Measurements from ENCODE around the gene AAMDC.

AAMDC gene

DNA sequence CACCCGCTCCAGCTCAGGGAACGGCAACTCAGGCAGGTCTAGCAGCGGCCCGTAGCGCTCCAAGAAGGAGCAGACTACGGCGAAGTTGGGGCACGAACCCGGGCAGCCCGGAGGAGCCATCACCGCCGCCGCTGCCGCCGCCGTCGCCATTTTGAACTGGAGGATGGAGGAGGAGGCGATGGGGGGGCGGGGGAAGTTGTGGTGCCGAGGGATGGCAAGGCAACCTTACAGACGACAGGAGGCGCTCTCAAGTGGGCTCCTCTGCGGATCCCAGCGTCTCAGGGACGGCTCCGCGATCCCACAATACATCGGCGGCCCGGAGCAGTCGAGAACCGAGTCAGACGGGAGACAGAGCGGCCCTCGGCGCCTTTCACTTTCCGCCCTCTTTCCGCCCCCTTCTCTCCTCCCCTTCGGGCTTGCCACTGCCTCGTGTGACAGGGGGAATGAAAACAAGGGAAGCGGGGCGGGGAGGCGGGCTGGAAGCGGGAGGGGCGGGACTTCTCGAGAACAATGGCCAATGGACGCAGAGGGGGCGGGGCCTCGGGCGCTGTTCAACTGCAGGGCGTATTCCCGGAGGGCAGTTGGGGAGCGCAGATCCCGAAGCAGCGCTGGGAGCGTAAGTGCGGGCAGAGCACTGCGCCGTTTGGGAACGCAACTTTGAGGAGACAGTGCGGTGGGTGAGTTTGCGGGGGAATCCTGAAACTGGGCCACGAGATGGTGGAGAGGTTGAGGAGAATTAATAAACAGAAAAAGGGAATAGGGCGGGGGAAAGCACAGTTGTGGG is at the start of gene AAMDC, which contains the start of gene RSF1:
Gene AAMDC (plus strand): TSS at position 580 of the 784 bp plus-strand sequence. CDS start 21,353 bp downstream, outside the sequence.
Gene RSF1 (minus strand): TSS at position 158 of the 784 bp plus-strand sequence. CDS start 8 bp downstream, at position 150.
- DNase-seq = peak; percentile 92

DNA sequence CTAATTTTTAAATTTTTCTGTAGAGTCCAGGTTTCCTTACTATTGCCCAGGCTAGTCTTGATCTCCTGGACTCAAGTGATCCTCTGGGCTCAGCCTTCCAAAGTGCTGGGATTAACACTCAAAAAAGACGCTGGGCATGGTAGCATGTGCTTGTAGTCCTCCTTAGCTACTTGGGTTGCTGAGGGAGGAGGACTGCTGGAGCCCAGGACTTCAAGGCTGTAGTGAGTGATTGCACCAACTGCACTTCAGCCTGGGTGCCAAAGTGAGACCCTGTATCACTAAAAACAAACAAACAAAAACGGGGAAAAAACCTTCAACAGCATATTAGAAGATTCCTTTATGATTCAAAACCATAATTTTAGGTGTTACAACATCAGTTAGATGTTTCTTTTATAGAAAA is 45.0 kb upstream of the AAMDC start:
- no peak for DNase-seq

GRCh38 chr11:77776455-77776854 is 44.5 kb upstream of the AAMDC start:
- DNase-seq = no peak

- no peak for DNase-seq
These were observed 42.8 kb upstream of the AAMDC start for GRCh38 chr11:77778118-77778517.

DNA sequence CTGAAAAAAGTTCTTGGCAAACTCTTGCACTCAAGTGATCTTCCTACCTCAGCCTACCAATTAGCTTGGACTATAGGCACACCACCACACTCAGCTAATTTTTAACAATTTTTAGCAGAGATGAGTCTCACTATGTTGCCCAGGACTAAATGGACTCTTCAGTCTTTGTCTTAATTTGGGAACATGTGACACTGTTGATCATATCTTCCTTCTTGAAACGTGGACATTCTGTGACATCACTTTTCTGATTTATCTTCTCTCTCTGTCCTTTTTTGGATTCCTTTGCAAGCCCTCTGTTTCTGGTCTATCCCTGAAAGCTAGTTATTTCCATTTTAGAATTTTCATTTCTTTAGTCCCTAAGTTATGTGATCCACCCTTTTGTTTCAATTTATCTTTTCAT is 42.4 kb upstream of the AAMDC start:
- no peak for DNase-seq

DNA sequence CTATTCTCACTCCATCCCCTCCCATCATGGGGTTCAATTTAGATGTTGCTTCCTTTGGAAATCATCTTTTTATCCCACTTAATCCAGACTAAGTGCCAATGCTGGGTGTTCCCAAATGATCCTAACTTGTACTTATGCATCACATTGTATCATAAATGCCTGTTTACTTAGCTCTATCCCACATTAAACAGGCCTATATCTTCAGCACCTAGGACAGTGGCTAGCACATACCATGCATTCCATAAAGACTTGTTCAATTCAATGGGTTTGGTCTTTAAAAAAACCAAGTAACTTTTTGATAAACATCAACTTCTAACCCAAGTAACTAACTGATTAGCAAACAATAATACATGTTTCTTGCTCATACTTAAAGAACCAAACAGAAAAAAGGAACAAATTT is 41.0 kb upstream of the AAMDC start:
- DNase-seq = no peak

DNA sequence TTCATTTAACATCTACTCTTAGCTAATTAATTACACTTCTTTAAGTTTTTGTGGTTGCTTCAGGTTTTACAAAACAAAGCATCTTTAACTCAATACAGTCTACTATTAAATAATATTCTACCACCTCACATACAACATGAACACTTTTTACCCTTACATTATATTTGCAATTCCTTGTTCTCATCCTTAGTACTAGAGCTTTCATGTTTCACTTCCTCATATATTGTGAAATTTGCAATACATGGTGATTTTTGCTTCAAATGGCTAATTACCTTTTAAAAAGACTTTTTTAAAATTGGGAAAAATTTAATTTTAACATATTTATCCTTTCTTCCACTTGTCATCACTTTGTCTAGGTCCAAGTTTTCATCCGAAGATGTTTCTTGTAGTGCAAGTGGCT is 37.9 kb upstream of the AAMDC start:
- no peak for DNase-seq

DNA sequence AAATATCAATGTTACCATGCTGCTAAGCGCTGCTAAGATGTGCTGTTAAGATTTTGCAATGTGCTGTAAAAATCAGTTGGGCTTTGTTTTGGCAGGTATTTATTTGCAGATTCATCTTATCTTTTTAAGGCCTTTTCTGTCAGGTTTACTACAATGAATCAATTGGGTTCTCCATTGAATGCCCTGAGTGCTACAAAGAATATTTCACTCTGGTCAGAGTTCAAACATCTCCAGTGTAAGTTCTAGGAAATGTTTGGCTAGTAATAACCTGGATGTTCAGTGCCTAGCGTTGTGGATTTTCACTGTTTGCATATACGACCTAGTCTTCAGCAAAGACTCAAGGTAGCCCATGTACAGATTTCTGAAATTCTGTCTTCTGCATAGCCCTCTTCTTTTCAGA is 36.4 kb upstream of the AAMDC start:
- DNase-seq = no peak

- DNase-seq = no peak
These were observed 31.7 kb upstream of the AAMDC start for GRCh38 chr11:77789061-77789730.

GRCh38 chr11:77789731-77790476 is 31.0 kb upstream of the AAMDC start:
- DNase-seq = no peak

GRCh38 chr11:77791301-77791700 is 29.6 kb upstream of the AAMDC start:
- DNase-seq = no peak

DNA sequence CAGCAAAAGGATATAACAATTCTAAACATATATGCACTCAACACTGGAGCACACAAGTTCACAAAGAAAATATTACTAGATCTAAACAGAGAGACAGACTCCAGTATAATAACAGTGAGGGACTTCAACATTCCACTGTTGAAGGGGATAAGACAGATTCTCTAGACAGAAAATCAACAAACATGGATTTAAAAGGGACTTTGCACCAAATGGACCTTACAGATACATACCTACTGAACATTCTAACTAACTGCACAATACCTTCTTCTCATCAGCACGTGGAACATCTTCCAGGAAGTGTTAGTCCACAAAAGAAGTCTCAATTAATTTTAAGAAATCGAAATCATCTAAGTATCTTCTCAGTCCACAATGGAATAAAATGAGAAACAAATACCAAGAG is 27.0 kb upstream of the AAMDC start:
- no peak for DNase-seq

DNA sequence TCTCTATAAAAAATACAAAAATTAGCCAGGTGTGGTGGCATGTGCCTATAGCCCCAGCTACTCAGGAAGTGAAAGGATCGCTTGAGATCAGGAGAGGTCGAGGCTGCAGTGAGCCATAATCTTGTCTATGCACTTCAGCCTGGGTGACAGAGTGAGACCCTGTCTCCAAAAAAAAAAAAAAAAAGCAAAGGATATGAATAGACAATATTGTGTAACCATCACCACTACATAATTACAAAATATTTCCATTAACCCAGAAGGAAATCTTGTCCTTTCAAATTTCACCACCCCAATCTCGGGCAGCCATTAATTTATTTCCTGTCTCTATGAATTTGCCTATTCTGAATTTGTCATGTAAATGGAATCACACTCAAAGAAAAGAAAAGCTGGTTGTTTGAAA is 21.6 kb upstream of the AAMDC start:
- no peak for DNase-seq

GRCh38 chr11:77800449-77800848 is 20.5 kb upstream of the AAMDC start:
- no peak for DNase-seq

DNA sequence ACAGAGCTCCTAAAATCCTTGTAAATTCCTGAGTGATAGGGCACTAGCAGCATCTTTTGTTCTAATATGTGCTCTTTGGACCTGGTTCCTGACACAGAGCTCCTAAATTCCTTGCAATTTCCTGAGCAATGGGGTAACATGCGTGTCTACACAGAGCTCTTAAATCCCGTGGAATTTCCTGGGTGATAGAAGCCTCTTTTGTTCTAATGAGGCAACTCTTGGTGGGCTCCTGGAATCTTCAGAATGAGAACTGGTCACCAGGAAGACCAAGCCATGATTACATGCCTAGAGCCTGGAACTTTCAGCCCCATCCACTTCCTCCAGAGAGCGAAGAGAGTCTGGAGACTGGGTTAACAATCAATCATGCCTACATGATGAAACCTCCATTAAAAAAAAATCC is 19.5 kb upstream of the AAMDC start:
- no peak for DNase-seq

GRCh38 chr11:77806415-77806814 is 14.5 kb upstream of the AAMDC start:
- no peak for DNase-seq

- no peak for DNase-seq
These were observed 14.0 kb upstream of the AAMDC start for GRCh38 chr11:77806993-77807392.

- no peak for DNase-seq
These were observed 7.7 kb upstream of the AAMDC start for GRCh38 chr11:77813256-77813655.

GRCh38 chr11:77814848-77815247 is 6.1 kb upstream of the AAMDC start:
- no peak for DNase-seq

DNA sequence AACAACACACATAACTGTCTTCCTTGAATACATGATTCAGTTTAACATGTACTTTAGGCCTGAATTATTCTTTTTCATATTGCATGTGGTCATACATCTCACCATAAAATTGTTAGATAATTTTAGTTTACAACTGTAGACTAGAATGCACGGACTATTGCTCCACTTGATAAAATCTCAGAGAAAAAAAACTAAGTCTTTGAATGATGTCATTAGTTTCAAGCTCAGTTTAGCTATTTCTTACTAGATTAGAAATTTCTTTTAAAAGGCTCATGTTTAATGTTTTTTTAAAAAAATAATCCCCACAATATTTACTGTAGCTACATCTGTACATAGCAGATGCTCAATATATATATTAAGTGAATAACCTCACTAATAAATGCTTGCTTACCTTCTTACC is 5.5 kb upstream of the AAMDC start:
- no peak for DNase-seq

DNA sequence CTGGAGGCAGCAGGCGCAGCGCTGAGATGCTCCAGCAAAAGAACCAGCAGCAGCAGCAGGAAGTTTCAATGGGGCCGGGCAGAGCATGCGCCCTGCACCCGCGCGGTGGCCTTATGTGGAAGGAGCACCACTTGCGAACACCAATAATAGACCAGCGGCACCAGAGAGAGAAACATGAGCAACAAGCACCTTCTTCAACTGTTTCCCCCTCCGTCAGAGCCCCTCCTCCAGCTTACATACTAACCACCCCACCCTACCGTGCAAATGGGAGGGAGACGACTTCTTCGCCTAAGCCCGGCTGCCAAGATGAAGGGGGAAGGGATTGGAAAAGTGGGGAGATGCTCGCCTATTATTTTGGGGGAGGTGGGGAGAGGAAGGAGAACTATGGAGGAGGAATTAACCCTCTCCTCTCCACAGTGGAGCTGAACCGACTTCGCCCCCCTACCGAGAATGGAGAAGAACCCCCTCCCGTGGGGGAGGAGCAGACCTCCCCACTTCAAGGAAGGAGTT is 1.5 kb upstream of the AAMDC start:
- DNase-seq = peak; percentile 27

- DNase-seq = no peak
These were observed 901 bp upstream of the AAMDC start for GRCh38 chr11:77819921-77820564.

- no peak for DNase-seq
These were observed 456 bp downstream of the AAMDC start for GRCh38 chr11:77821349-77821851.
